Hematopoietic multipotent progenitor cell treated with erythropoietin and hydrocortisone succinate and interleukin-3 and kit ligand, for 8 days (in vitro differentiated cells): ENCODE data around the gene SPSB4.

ENCODE experiments used
- DNase-seq: peaks from one replicate; pipeline ENCODE4 v3.0.0-alpha.2; 2015

Gene SPSB4

DNA sequence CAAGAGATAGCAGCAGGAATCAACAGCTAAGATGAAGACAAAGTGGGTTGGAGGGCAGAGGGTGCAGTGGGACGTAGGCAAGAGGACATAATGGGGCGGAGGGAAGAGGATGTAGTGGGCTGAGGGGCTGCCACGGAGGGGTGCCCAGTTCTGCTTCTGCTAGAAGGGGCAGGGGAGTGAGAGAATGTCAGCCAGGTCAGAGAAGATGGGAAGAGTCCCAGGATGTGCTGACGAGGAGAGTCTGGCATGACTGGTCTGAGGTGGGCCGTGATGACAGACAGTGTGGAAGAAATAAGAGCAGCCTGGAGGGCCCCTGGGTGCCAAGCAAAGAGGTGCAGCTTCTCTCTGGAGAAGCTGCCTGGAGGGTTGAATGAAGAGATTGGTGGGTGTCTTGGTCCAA, 4.0 kb downstream of the SPSB4 start:
- DNase-seq, result no peak

DNA sequence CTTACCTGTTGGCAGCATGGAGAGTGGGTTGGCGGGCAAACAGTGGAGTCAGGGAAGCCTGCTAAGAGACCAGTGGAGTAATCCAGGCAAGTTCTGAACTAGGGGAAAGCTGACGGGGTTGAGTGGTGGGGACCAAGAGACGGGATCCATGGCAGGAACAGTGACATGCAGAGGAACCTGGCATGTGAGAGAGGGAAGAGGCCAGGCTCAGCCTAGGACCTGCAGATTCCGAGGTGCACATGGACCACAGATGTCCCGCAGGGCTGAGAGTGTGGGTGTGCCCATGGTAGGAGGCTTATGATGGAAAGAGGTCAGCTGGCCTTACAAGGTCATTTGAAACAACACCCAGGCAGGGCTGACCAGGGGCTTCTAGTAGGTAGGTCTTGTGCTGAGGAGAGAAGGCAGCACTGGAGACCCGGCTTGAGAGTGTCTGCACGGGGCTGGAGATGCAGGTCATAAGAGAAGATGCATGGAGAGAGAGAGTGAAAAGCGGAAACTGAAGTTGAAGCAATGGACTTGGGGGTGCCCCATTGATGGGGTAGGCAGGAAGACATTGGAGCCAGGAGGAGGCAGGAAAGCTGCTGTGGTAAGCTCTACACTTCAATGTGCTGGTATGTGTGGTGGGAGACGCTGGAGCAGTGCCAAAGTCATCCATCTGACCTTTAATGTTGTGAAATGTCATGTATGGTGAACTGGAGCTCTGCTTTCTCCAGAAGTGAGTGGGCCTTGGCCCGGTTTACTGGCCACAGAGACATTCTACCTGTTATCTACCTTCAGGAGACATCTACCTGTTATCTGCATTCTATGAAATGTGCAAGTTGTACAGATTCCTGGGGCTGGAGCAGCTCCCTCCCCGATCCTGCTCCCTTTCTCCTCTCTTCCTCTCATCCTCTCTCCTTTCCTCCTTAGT, 4.6 kb downstream of the SPSB4 start:
- DNase-seq, result no peak

DNA sequence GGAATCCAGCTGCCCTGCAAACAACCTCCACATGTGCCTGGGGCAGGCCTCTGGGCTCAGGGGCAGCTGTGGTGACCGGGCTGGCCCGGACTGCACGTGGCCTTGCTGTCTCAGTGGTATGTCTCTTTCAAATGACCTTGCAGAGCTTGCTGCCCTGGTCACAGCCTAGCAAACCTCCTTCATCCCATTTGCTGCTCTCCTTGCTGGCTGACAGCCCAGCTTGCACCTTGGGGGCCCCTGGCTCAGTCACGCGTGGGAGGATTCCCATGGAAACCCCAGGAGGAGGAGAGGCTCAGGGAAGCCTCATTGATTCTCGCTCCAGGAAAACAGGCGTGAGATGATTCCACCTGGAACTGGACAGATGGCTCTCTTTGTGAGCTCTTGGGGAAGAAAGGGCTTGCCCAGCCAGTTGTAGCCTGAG, 5.6 kb downstream of the SPSB4 start:
- no peak for DNase-seq

DNA sequence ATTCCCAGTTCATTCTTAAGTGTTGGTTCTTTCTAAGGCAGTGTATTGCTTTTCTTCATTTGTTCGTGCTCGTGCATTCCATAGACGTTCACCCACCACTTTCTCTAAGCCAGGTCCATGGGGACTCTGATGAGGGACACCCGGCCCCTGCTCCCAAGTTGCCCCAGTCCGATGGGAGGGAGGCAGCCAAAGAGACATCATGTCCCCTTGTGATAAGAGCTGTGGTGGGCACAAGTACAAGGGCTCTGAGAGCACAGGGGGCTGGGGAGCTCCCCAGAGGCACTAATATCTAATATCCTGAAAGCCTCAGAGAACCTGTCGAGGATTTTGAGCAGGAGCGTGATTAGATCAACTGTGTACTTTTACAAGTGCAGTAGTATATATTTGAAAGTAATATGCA, 6.3 kb downstream of the SPSB4 start:
- DNase-seq, result no peak

DNA sequence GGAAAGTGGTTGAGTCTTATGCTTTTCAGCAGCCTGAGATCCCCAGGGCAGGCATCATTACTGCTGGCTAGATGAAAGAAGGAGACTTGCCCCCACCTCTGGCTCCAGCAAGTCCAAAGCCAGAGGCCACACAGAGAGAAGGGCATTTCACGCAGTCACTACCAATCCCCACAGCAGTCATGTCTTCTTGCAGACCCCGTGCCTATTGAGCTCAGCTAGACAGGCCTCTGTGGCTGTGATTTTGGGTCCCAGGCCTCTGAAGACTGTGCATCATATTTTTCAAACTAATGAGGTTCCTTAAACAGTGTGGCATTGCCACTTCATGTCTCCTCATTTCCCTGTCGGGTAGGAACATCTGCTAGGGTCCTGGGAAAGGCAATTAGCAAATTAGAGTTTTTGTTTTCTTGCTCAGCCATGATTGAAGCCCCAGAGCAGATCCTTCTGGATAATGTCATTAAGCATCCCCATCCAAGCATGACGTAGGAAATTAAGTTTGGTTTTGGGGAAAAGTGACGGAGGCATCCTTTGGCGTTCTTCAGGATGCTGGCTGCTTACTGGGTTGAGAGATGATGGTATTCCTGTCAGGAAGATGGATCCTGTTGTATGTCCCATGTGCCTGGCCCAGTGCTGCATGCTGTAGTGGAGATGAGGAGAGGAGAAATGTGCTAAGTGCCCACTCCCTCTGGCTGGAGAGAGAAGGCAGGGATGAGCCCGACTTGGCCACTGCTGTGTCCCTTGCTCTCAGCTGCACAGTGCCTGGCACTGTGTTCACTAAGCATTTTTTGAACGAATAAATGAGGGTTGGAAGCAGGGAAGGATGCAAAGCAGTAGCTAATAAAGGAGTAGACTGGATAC, 7.0 kb downstream of the SPSB4 start:
- no peak for DNase-seq

DNA sequence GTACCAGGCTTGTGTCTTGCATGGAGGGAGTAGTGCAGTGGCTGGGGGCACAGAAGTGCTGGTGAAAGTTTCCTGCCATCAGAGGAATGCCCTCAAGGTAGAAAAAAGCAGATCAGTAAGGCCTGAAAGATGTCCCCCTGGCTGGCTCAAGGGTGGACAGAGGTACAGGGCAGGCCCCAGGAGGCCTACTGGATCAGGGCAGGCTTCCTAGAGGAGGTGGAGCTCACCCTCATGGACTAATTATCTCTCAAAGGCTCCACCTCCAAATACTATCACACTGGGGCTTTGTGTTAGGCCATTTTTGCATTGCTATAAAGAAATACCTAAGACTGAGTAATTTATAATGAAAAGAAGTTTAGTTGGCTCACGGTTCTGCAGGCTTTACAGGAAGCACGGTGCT, 7.8 kb downstream of the SPSB4 start:
- DNase-seq, result no peak

DNA sequence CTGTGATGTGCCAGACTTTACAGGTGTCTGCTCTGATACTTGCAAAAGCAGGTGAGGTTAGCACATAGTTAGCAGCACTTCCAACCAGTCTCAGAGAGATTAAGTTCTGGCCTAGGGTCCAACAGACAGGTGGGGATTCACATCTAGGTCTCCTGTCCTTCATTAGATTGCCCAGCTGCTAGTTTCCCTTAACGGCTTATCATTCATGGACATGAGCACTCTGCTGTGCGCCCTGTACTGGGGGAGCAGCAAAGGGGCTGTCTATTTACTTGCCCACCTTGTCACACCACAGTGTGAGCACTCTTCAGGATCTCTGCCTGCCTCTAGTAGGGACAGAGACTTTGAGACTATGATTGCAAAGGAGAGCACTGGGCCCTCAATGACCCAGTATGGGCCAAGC, 8.7 kb downstream of the SPSB4 start:
- DNase-seq, result no peak

DNA sequence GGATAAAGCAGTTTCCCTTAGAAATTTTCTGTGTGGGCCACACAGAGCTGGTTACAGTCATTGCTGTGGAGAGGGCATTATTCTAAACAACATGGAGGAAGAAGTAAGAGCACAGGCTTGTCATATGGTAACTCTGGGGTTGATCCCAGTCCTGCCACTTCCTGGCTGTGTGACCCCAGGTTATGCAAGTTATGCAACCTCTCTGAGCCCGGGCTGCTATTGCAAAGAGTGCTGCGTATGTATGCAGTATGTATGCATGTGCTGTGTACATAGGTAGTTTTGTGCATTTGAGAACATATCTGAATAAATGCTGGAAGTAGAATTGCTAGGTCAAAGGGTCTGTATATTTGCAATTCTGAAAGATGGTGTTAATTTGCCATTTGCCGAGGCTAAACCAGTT, 9.2 kb downstream of the SPSB4 start:
- DNase-seq, result no peak

DNA sequence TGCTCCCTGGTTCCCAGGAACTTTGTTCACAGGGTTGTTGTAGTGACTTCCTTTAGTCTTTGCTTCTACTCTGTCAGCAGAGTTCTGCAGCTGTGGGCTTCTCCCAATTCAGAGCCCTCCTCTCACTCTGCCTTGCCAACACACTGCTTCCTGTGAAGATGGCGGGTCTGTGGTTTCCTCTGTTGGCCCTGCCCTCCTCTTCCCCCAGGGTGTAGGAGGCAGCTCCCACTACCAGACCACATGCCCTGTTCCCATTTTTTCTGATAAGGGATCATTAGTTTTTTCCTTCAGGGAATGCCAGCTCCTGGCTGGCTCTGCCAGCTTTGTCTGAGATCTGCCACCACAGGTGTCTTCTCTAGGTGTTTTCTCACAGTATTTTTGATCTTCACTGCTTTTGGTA, 12.7 kb downstream of the SPSB4 start:
- DNase-seq, result no peak

DNA sequence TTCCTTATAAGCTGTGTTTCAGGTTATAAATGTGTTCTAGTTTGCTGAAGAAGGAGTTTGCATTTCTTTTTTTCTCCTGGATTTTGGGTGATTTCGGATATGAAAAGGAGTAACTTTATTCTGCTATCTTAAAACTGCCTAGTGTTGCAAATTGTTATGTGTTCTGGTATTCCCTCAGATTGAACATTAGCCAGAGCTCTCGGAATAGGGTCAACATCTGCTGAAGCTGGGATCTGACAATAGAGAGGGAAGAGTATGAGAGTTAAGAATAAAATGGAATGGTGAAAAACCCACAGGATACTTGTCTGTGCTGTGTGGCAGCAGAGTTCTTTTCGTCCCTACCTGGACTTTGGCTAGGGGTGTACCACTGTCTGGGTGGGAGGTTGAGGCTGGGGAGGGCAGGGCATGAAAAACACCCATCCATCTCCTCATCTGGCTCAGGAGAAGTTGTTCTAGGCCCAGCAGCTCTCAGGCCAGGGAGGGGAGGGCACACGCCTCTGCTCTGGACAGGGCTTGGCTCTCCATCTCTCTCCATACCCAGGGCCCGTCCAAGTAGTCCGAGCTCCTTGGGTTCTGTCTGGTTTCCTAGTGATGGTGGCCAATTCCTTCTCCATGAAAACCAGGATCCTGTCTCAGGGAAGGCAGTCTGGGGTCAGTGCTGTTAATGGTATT, 13.2 kb downstream of the SPSB4 start:
- DNase-seq, result no peak

DNA sequence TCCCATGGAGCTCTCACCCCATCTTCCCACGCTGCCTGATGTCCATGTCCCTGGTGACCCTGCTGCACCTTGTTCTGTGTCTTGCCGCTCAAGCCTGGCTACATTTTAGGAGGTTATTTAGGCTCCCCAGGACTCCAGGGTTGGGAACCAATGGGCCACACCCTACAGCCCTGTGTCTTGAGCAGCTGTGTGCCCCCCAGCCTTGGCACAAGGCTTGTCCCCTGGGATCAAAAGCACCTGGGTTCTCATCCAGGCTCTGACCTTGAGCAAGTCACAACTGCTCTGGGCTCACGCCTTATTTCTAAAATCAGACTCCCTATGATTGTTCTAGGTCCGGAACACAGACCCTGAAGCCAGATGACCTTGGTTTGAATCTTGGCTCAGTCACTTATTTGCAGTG, 14.1 kb downstream of the SPSB4 start:
- DNase-seq, result no peak

DNA sequence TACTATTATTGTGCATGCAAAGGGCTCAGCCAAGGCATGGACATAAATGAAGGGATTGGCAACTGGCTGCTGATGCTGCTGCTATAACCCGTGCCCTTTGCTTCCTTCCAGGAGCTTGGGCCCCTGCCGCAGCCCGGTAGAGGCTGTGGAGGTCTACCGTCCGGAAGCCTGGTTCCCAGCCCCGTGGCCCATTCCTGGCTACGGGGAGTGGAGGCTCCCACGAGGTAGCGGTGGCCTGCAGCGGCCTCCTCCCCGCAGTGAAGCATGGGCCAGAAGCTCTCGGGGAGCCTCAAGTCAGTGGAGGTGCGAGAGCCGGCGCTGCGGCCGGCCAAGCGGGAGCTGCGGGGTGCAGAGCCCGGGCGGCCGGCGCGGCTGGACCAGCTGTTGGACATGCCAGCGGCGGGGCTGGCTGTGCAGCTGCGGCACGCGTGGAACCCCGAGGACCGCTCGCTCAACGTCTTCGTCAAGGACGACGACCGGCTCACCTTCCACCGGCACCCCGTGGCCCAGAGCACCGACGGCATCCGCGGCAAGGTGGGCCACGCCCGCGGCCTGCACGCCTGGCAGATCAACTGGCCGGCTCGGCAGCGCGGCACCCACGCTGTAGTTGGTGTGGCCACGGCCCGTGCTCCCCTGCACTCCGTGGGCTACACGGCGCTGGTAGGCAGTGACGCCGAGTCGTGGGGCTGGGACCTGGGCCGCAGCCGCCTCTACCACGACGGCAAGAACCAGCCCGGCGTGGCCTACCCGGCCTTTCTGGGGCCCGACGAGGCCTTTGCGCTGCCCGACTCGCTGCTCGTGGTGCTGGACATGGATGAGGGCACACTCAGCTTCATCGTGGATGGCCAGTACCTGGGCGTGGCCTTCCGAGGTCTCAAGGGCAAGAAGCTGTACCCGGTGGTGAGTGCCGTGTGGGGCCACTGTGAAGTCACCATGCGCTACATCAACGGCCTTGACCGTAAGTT, 15.0 kb downstream of the SPSB4 start:
- DNase-seq, result no peak

DNA sequence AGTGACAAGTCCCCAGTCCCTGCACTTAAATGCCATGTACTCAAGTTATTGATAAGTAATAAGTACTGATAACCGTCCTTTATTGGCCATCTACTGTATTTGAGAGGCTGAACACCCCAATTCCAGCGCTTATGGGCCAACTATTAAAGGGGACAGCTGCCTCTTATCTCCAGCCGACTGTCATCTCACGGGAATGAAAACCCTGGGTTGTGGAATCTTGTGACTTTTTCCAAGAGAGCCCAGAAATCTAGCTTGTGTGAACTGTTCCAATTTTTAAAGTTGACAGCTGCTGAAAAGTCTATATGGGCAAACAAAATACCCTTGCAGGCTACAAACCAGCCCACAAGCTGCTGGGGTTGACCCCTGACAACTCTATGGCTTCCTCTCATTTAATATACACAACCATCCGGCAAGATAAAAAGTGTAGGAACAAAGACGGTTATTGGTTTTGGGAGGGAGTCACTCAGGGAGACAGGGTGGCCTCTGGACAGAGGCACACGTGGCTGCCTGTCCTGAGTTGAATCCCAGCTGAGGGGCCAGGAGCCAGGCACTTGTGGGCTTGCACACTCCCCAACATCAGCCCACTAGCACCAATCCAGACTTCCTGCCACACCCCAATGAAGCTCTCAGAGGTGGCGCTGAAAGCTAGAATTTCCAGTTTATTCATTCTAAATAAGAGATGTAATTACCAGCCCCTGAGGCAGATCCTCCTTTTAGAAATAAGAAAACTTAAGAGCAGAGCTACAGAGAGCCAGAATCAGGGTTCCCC, 16.2 kb downstream of the SPSB4 start:
- no peak for DNase-seq

DNA sequence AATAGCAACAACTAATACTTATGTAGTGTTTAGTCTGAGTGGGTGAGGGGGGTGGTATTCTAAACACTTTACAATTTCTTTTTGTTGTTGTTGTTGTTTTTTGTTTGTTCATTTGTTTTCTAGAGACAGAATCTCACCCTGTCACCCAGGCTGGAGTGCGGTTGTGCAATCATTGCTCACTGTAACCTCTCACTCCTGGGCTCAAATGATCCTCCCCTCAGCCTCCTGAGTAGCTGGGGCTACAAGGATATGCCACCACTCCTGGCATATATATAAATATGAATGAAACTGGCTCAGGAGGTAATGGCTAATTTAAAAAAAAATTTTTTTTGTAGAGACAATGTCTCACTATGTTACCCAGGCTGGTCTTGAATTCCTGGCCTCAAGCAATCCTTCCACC, 19.1 kb downstream of the SPSB4 start:
- DNase-seq, result no peak

DNA sequence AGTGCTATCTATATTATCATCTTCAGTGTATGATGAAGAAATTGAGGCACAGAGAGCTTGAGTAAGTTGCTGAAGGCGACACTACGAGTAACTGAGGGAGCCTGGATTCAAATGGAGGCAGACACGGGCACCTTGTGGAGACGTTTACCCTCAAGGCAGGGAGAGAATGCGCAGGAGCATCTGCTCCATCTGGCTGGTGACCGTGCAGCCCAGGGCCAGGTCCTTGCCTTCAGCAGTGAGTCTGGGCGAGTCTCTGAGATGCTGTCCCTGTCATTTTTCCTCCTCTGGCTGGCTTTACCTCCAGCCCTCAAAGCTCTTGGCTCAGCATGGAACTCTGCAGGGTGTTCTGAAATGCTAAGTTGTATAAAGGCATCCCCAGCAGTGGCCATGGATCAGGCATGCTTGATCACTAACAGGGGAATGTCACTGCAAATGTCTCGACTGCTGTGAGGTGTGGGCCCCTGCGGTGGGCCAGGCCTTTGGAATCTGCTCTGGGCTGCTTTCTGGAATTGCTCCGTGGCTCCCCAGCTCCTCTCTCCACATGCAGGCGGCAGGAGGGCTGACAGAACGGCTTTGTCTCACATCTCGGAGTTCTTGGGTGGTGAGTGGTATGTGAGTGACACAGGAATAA, 19.7 kb downstream of the SPSB4 start:
- no peak for DNase-seq

DNA sequence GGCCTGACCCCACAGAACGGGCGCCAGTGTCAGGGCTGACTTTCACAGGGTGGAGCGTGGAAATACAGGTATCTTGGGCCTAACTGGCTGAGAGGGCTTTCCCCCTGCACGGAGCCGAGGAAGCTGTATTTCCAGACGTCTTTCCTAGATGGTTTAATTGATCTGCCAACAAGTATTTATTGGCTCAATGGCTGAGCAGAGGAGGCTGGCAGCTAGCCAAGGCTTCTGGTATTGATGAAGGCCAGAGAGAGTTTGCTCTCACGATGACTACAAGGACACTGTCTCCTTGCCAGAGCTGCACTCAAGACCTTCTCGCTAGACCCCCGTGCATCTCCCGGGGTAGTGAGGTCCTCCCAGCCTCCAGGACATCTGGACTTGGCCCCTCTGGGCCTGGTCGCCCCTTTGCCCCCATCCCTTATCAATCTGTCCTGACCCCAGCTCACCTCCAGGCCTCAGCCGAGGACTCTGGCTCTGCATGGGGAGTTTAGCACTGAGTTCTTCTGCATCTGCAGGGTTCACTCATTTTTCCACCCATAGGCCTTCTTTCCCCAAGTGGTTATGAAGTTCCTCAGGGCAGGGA, 20.6 kb downstream of the SPSB4 start:
- DNase-seq, result no peak

DNA sequence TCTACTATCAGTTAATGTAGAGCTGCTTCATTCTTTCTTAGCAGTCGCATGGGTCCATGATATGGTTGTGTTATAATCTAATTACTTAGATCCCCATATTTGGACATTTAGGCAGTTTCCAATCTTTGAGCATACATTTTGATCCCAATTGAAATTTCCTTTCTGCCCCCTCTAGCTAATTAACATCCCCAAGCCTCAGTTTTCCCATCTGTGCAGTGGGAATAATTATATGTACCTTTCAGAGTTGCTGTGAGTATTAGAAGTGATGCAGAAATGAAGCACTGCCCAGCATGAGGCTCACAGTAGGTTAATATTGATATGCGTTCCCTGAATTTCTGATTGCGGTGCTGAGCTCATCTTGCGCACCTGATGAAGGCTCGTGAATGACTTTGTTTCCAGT, 21.8 kb downstream of the SPSB4 start:
- DNase-seq, result no peak

DNA sequence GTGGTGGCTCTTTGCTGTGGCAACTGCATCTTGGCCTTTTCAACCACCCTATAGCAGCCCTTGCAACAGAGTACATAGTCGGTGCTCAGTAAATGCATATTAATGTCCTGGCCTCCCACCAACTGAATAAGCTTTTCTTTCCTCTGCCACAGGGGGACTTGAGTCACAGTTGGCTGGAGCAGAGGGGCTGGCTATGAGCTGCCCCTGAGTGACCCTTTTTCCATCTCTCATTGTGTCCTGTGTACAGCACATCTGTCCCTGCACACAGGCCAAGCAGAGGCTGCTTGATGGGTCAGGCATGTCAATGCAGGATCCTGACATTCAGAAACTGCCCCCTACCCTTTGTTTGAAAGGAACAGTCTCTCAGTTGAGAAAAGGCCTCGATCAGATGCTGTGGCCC, 22.4 kb downstream of the SPSB4 start:
- no peak for DNase-seq

DNA sequence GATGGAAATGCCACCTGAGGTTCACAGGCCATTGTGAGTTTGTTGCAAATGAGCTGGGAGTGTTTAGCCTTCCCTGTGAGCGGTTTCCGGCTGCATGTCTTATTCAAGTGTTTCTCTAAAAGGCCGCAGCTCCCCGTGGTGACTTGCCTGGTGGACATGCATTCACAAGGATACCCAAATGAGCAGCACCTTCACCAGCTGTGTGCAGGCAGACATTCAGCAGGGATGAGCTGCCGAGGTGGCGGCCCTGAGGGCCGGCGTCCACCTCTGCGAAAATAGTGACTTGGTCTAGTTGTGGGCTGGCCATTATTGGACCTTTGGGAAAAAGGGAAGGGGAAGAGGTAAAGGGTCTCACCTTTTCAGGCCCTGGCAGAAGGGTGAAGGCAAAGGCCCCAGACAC, 23.4 kb downstream of the SPSB4 start:
- DNase-seq, result no peak

DNA sequence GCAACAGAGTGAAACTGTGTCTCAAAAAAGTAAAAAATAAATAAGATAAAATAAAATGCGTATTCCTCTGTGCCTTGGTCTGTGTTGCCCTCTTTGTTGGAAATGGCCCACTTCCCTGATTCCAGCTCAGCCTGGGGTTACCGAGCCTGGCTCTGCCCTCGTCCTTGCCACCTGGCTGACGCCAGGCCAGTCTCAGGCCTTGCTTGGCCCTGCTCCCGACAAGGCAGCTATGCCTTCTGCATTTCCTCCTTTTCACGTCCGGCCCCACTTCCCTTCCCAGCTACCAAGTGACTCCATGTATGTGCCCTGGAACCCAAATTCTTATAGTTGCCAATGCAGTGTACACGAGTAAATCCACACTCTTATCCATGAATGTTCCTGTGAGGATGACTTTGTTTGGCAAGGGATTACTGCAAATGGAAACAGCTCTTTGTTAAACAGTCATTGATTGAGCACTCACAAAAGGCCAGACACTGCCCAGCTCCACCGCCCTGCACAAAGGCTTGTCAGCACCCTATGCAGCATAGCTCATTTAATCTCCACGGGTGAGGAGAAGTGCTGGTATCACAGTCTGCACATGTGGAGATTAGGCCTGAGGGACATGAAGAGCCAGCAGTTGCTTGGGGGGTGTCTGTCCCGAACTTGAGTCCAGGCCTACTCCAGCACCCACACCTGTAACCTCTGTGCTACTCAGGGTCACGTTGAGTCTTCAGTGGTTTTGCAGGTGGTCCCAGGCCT, 25.1 kb downstream of the SPSB4 start:
- DNase-seq, result peak; percentile 23
